Caco-2 (cell line): ENCODE measurements around the gene SCGB1D1. TPM values are rescaled to one million over a fixed set of nuclear protein-coding genes. Genes with fewer than 3 reads are reported as not detected.

Experiments used
- BruUV-seq: library from RNA; stranded (reverse); fragments of 400-500 nt; replicated peaks from 2 replicates; lab custom pipeline; 2021; lab: Mats Ljungman, UMichigan
- CTCF ChIA-PET: fragments of 300-600 bp; sonication (Branson Sonifier 250); formaldehyde crosslinking; loops from one replicate; lab custom pipeline; 2022; ENCODE audit warnings: antibody characterized with exemption; lab: Charles Lee
- POLR2A ChIA-PET: fragments of 300-600 bp; sonication (Branson Sonifier 250); formaldehyde crosslinking; loops from one replicate; lab custom pipeline; 2022; ENCODE audit warnings: antibody characterized with exemption; lab: Charles Lee
- DNase-seq, 2 experiments: peaks; one replicate each; pipeline versions ENCODE4 v3.0.0 to v3.0.0-alpha.2; 2020 to 2022
- H3K27me3 ChIP-seq: replicated peaks from 2 replicates; pipeline ENCODE4 v1.6.0; 2011; ENCODE audit warnings: low read length; ENCODE audit not compliant: control insufficient read depth, insufficient read depth
- H3K36me3 ChIP-seq: 2 replicates; pipeline ENCODE4 v1.5.1; 2011; ENCODE audit warnings: low read length; ENCODE audit not compliant: control insufficient read depth, insufficient read depth
- H3K4me1 ChIP-seq: fragments of 250-450 bp; sonication (Bioruptor Pico); 2 replicates; pipeline ENCODE4 v1.5.1; 2020; ENCODE audit warnings: mild to moderate bottlenecking
- H3K4me3 ChIP-seq: 2 replicates; pipeline ENCODE4 v1.5.1; 2011; ENCODE audit warnings: low read depth, mild to moderate bottlenecking, control low read depth, low read length
- H3K9me3 ChIP-seq: fragments of 250-450 bp; sonication (Bioruptor Pico); 2 replicates; pipeline ENCODE4 v1.5.1; 2020; ENCODE audit warnings: mild to moderate bottlenecking, moderate library complexity
- H3K27ac Mint-ChIP-seq: one replicate; pipeline ENCODE4 v1.8.0; 2022; ENCODE audit warnings: mixed read lengths; ENCODE audit not compliant: unreplicated experiment
- H3K27me3 Mint-ChIP-seq: one replicate; pipeline ENCODE4 v1.8.0; 2022; ENCODE audit warnings: mixed read lengths; ENCODE audit not compliant: insufficient read depth, unreplicated experiment
- H3K36me3 Mint-ChIP-seq: one replicate; pipeline ENCODE4 v1.8.0; 2022; ENCODE audit warnings: mild to moderate bottlenecking, mixed read lengths; ENCODE audit not compliant: insufficient read depth, unreplicated experiment
- H3K4me1 Mint-ChIP-seq: one replicate; pipeline ENCODE4 v1.8.0; 2022; ENCODE audit warnings: low read depth, mixed read lengths; ENCODE audit not compliant: unreplicated experiment
- H3K4me3 Mint-ChIP-seq: one replicate; pipeline ENCODE4 v1.8.0; 2022; ENCODE audit warnings: mild to moderate bottlenecking, moderate library complexity, mixed read lengths; ENCODE audit not compliant: unreplicated experiment
- H3K9me3 Mint-ChIP-seq: one replicate; pipeline ENCODE4 v1.8.0; 2022; ENCODE audit warnings: mixed read lengths; ENCODE audit not compliant: unreplicated experiment
- CTCF ChIP-seq, 2 experiments: fragments of 200-600 bp in 1 of 2; IDR thresholded peaks; 1 replicate in 1 of 2; 2 replicates in 1 of 2; pipeline versions ENCODE4 v1.5.1 to v1.8.0; 2011 to 2022; ENCODE audit warnings: antibody characterized with exemption in 1 of 2, control low read depth in 1 of 2, inconsistent platforms in 1 of 2, low read depth in 1 of 2, low read length in 1 of 2, mild to moderate bottlenecking in 1 of 2, moderate library complexity in 1 of 2; ENCODE audit not compliant: insufficient read depth in 1 of 2, severe bottlenecking in 1 of 2, unreplicated experiment in 1 of 2
- intact Hi-C: fragments of 100-400 bp; cut with micrococcal nuclease; formaldehyde crosslinking; loops from one replicate; pipeline ENCODE4 v1.10.0; 2022; ENCODE audit not compliant: unreplicated experiment
- total RNA-seq: library from RNA; stranded (reverse); gene quantifications from 2 replicates; pipeline ENCODE4 v1.2.3, GENCODE V29; 2022

The SCGB1D1 gene
- total RNA-seq, 1 experiment from 2014 or later, result not detected

- ChIA-PET CTCF (no interaction called here), POLR2A (no interaction called here)
- no peaks in the 10 kb centered on the region for H3K9me3 ChIP-seq
- Mint-ChIP-seq H3K27ac (no peak overlapping the region), H3K27me3 (peaks cover 27% of the 10 kb centered on the region), H3K4me1 (no peaks in the 10 kb centered on the region), H3K4me3 (no peak overlapping the region), H3K9me3 (no peaks in the 10 kb centered on the region), H3K36me3 (no peaks in the 10 kb centered on the region)
- intact Hi-C loops, result no loop called here
- H3K4me3 ChIP-seq, result no peak overlapping the region
- TF ChIP-seq CTCF (IDR thresholded peaks at IDR 0.05; ENCODE audit: insufficient read depth in 1 of 2, low read depth in 1 of 2, low read length in 1 of 2, severe bottlenecking in 1 of 2, unreplicated experiment in 1 of 2), result no peak
- no peak for DNase-seq
- no TSS peak for BruUV-seq
- 0 out of 2 replicates have a peak, but pooled peaks cover 1% of the 10 kb centered on the region for H3K27me3 ChIP-seq
- H3K36me3 ChIP-seq, result no peaks in the 10 kb centered on the region
- H3K4me1 ChIP-seq, result no peaks in the 10 kb centered on the region
Measured at GRCh38 chr11:62201376-62201775, 11.4 kb downstream of the SCGB1D1 start.

GRCh38 chr11:62202910-62203309 is 12.9 kb downstream of the SCGB1D1 start:
- Mint-ChIP-seq H3K27me3 (peaks cover 27% of the 10 kb centered on the region), H3K36me3 (no peaks in the 10 kb centered on the region), H3K9me3 (no peaks in the 10 kb centered on the region), H3K4me3 (no peak overlapping the region), H3K27ac (no peak overlapping the region), H3K4me1 (no peaks in the 10 kb centered on the region)
- no peaks in the 10 kb centered on the region for H3K4me1 ChIP-seq
- no TSS peak for BruUV-seq
- intact Hi-C loops, result no loop called here
- peaks cover 1% of the 10 kb centered on the region; the same call in 1 of the 2 replicates for H3K27me3 ChIP-seq
- ChIA-PET CTCF (no interaction called here), POLR2A (no interaction called here)
- no peak for DNase-seq
- no peaks in the 10 kb centered on the region for H3K36me3 ChIP-seq
- H3K9me3 ChIP-seq, result no peaks in the 10 kb centered on the region
- TF ChIP-seq CTCF (IDR thresholded peaks at IDR 0.05; ENCODE audit: insufficient read depth in 1 of 2, low read depth in 1 of 2, low read length in 1 of 2, severe bottlenecking in 1 of 2, unreplicated experiment in 1 of 2), result no peak
- no peak overlapping the region for H3K4me3 ChIP-seq

- CTCF ChIA-PET, result no interaction called here
Measured at GRCh38 chr11:62204430-62204829, 14.4 kb downstream of the SCGB1D1 start.

More at GRCh38 chr11:62204430-62204829, 14.4 kb downstream of the SCGB1D1 start:
- Mint-ChIP-seq H3K36me3 (no peaks in the 10 kb centered on the region), H3K27me3 (peaks cover 29% of the 10 kb centered on the region), H3K27ac (no peak overlapping the region), H3K9me3 (no peaks in the 10 kb centered on the region), H3K4me3 (no peak overlapping the region), H3K4me1 (no peaks in the 10 kb centered on the region)
- BruUV-seq, result no TSS peak
- intact Hi-C loops, result no loop called here
- POLR2A ChIA-PET, result no interaction called here
- no peaks in the 10 kb centered on the region for H3K9me3 ChIP-seq
- no peaks in the 10 kb centered on the region for H3K4me1 ChIP-seq
- TF ChIP-seq CTCF (IDR thresholded peaks at IDR 0.05; ENCODE audit: insufficient read depth in 1 of 2, low read depth in 1 of 2, low read length in 1 of 2, severe bottlenecking in 1 of 2, unreplicated experiment in 1 of 2), result no peak
- no peak for DNase-seq
- H3K36me3 ChIP-seq, result no peaks in the 10 kb centered on the region
- H3K4me3 ChIP-seq, result no peak overlapping the region
- peaks cover 1% of the 10 kb centered on the region; the same call in 1 of the 2 replicates for H3K27me3 ChIP-seq
